B cell (primary cell): Measurements from ENCODE around the gene KDM3B. TPM values are rescaled to one million over a fixed set of nuclear protein-coding genes. Genes with fewer than 3 reads are reported as not detected.

ENCODE experiments used
- ATAC-seq: fragments of 200-7000 bp; cut with Tn5 transposase; one replicate; pipeline ENCODE4 v1.10.0; 2021; ENCODE audit warnings: low read depth, mild to moderate bottlenecking, moderate number of reproducible peaks, moderate library complexity
- CTCF ChIA-PET: fragments of 350-600 bp; sonication (Branson Sonifier 250); formaldehyde crosslinking; loops from one replicate; lab custom pipeline; 2021; ENCODE audit warnings: antibody characterized with exemption, inconsistent platforms; lab: Charles Lee
- POLR2A ChIA-PET: fragments of 350-600 bp; sonication (Branson Sonifier 250); formaldehyde crosslinking; loops from one replicate; lab custom pipeline; 2021; ENCODE audit warnings: antibody characterized with exemption; lab: Charles Lee
- DNase-seq: peaks from one replicate; pipeline ENCODE4 v3.0.0; 2013
- H2AFZ ChIP-seq: 2 replicates; pipeline ENCODE4 v1.6.1; 2012; ENCODE audit warnings: mild to moderate bottlenecking, low read depth, low read length; ENCODE audit not compliant: insufficient read depth, poor library complexity, severe bottlenecking
- H3K27ac ChIP-seq, 2 donors: 1 replicate in 1 of 2; 2 replicates in 1 of 2; pipeline ENCODE4 v1.5.1; 2012 to 2013; ENCODE audit warnings: low read length in 2 of 2, mild to moderate bottlenecking in 2 of 2, moderate library complexity in 1 of 2
- H3K27me3 ChIP-seq, 4 experiments: fragments of 200-600 bp in 1 of 4; sonication (generic) in 1 of 4; replicated peaks in 1 of 4; 1 replicate in 2 of 4; 2 replicates in 2 of 4; pipeline versions ENCODE4 v1.6.1 to v1.7.0; 2013 to 2016; ENCODE audit warnings: low read length in 3 of 4, mild to moderate bottlenecking in 2 of 4, mixed read lengths in 1 of 4, moderate library complexity in 1 of 4; ENCODE audit not compliant: insufficient read depth in 4 of 4, control insufficient read depth in 3 of 4; ENCODE audit errors: control extremely low read depth in 1 of 4
- H3K36me3 ChIP-seq, 2 experiments: replicated peaks in 1 of 2; 1 replicate in 1 of 2; 2 replicates in 1 of 2; pipeline versions ENCODE4 v1.6.1 to v1.7.1; 2013; ENCODE audit warnings: low read length in 1 of 2; ENCODE audit not compliant: insufficient read depth in 2 of 2, control insufficient read depth in 1 of 2; ENCODE audit errors: control extremely low read depth in 1 of 2, extremely low read depth in 1 of 2
- H3K4me1 ChIP-seq, 2 donors: fragments of 200-600 bp in 1 of 2; sonication (generic) in 1 of 2; 1 replicate in 1 of 2; 2 replicates in 1 of 2; pipeline versions ENCODE4 v1.5.1 to v1.6.1; 2013 to 2017; ENCODE audit warnings: low read length in 2 of 2; ENCODE audit not compliant: control insufficient read depth in 2 of 2, insufficient read depth in 2 of 2
- H3K4me2 ChIP-seq: replicated peaks from 2 replicates; pipeline ENCODE3; 2012; ENCODE audit warnings: mild to moderate bottlenecking, low read depth, low read length; ENCODE audit not compliant: poor library complexity, severe bottlenecking
- H3K4me3 ChIP-seq, 5 experiments: fragments of 200-600 bp in 1 of 5; sonication (generic) in 1 of 5; 1 replicate in 3 of 5; 2 replicates in 2 of 5; pipeline versions ENCODE4 v1.5.1 to v1.7.0; 2011 to 2016; ENCODE audit warnings: low read length in 4 of 5, mild to moderate bottlenecking in 4 of 5, low read depth in 2 of 5, control low read depth in 1 of 5, moderate library complexity in 1 of 5; ENCODE audit not compliant: insufficient read depth in 1 of 5; ENCODE audit errors: control extremely low read depth in 1 of 5, extremely low read depth in 1 of 5
- H3K79me2 ChIP-seq: fragments of 200-600 bp; sonication (generic); one replicate; pipeline ENCODE4 v1.6.0; 2016; ENCODE audit warnings: low read length; ENCODE audit not compliant: control insufficient read depth, insufficient read depth
- H3K9ac ChIP-seq: fragments of 200-600 bp; sonication (generic); 2 replicates; pipeline ENCODE4 v1.6.1; 2017; ENCODE audit warnings: mild to moderate bottlenecking, low read length, moderate library complexity
- H3K9me3 ChIP-seq, 3 donors: one replicate each; pipeline versions ENCODE4 v1.6.1 to v1.7.1; 2013; ENCODE audit warnings: low read length in 2 of 3; ENCODE audit not compliant: control insufficient read depth in 2 of 3, insufficient read depth in 1 of 3; ENCODE audit errors: control extremely low read depth in 1 of 3
- H4K20me1 ChIP-seq: 2 replicates; pipeline ENCODE4 v1.6.0; 2012; ENCODE audit warnings: mild to moderate bottlenecking, low read length; ENCODE audit not compliant: insufficient read depth, control insufficient read depth, poor library complexity, severe bottlenecking
- H3K27ac Mint-ChIP-seq: one replicate; pipeline ENCODE4 v1.8.0; 2021; ENCODE audit warnings: mixed read lengths
- H3K27me3 Mint-ChIP-seq: one replicate; pipeline ENCODE4 v1.8.0; 2021; ENCODE audit warnings: mixed read lengths
- H3K4me1 Mint-ChIP-seq: one replicate; pipeline ENCODE4 v1.8.0; 2021; ENCODE audit warnings: mixed read lengths
- H3K4me3 Mint-ChIP-seq: one replicate; pipeline ENCODE4 v1.8.0; 2021; ENCODE audit warnings: mixed read lengths
- H3K9me3 Mint-ChIP-seq: one replicate; pipeline ENCODE4 v1.8.0; 2022; ENCODE audit warnings: mixed read lengths; ENCODE audit not compliant: insufficient read depth
- EZH2 ChIP-seq: IDR thresholded peaks from 2 replicates; pipeline ENCODE4 v1.6.1; 2012; ENCODE audit warnings: borderline replicate concordance, low read depth, mild to moderate bottlenecking, moderate library complexity, low read length; ENCODE audit not compliant: insufficient read depth, poor library complexity, severe bottlenecking
- WGBS: methylation state at CpG from one replicate; pipeline ENCODE4 v1.1.5; 2013; ENCODE audit warnings: missing lambda C conversion rate; ENCODE audit not compliant: insufficient coverage; 5-methylcytosine and 5-hydroxymethylcytosine counted together
- intact Hi-C: fragments of 100-400 bp; cut with micrococcal nuclease; formaldehyde crosslinking; loops from one replicate; pipeline ENCODE4 v1.10.0; 2022
- polyA plus RNA-seq: library from polyadenylated mRNA; depleted of rRNA; stranded (reverse); fragments of >200 nt; gene quantifications from 2 replicates; pipeline ENCODE4 v1.2.3, GENCODE V29; 2012
- total RNA-seq, 2 donors: library from RNA; stranded (reverse); fragments of 120-200 nt in 1 of 2; gene quantifications; 1 replicate in 1 of 2; 2 replicates in 1 of 2; pipeline versions ENCODE4 v1.2.3 to v1.2.4, GENCODE V29; 2013 to 2022
- TF ChIP-seq, protein P1 (sequence below): fragments of 200-600 bp; IDR thresholded peaks from one replicate; pipeline ENCODE4 v1.8.0; 2022; ENCODE audit warnings: antibody characterized with exemption, mild to moderate bottlenecking

KDM3B gene
- total and polyA plus RNA-seq, 2 donors (not counting 1 experiment from before 2014, with no cell fraction given) = 41.8 to 99.9 TPM

DNA sequence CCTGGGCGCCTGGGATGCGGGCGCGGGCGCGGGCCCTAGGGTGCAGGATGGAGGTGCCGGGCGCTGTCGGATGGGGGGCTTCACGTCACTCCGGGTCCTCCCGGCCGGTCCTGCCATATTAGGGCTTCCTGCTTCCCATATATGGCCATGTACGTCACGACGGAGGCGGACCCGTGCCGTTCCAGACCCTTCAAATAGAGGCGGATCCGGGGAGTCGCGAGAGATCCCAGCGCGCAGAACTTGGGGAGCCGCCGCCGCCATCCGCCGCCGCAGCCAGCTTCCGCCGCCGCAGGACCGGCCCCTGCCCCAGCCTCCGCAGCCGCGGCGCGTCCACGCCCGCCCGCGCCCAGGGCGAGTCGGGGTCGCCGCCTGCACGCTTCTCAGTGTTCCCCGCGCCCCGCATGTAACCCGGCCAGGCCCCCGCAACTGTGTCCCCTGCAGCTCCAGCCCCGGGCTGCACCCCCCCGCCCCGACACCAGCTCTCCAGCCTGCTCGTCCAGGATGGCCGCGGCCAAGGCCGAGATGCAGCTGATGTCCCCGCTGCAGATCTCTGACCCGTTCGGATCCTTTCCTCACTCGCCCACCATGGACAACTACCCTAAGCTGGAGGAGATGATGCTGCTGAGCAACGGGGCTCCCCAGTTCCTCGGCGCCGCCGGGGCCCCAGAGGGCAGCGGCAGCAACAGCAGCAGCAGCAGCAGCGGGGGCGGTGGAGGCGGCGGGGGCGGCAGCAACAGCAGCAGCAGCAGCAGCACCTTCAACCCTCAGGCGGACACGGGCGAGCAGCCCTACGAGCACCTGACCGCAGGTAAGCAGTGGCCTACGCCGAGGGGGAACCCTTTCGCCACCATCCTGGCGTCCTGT, 113.0 kb downstream of the KDM3B start, which contains the start of gene EGR1:
EGR1 (plus strand) TSS at position 219 of the 864 bp plus-strand sequence; CDS start at position 502, 283 bp downstream.
- Mint-ChIP-seq H3K27ac (peak within 1 kb of the TSS; percentile 81), H3K4me3 (peak within 1 kb of the TSS; percentile 94), H3K4me1 (peaks cover 40% of the 10 kb centered on the region), H3K27me3 (no peaks in the 10 kb centered on the region), H3K9me3 (no peaks in the 10 kb centered on the region)
- Histone ChIP-seq H3K9ac (peak within 1 kb of the TSS; percentile 91), H3K9me3 (no peaks in the 10 kb centered on the region), H3K4me2 (peak within 1 kb of the TSS; percentile 100), H3K27ac (peak within 1 kb of the TSS; percentile 89 to 98), H3K36me3 (peaks cover 0 to 2% of the 10 kb centered on the region in 2 experiments), H2AFZ (peak within 1 kb of the TSS; percentile 87), H3K4me1 (peaks cover 16 to 29% of the 10 kb centered on the region in 2 donors), H3K4me3 (peak within 1 kb of the TSS; percentile 57 to 98 (median 67)), H4K20me1 (peaks cover 25% of the 10 kb centered on the region), H3K79me2 (peaks cover 3% of the 10 kb centered on the region), H3K27me3 (no peaks in the 10 kb centered on the region)
- ChIA-PET CTCF (interaction anchor here (1.1 to 9.3 kb wide), 6 partner anchors 10 to 38 kb away, joined by 4 to 65 read pairs (median 6); no protein-coding TSS in a partner anchor), POLR2A (interaction anchor here (1.0 to 1.9 kb wide), 4 partner anchors 25 to 112 kb away, joined by 5 to 7 read pairs (median 6); partner anchors contain the start of genes ETF1, HSPA9 and KDM3B)
- no peak for TF ChIP-seq EZH2
- TF ChIP-seq, protein P1, sequence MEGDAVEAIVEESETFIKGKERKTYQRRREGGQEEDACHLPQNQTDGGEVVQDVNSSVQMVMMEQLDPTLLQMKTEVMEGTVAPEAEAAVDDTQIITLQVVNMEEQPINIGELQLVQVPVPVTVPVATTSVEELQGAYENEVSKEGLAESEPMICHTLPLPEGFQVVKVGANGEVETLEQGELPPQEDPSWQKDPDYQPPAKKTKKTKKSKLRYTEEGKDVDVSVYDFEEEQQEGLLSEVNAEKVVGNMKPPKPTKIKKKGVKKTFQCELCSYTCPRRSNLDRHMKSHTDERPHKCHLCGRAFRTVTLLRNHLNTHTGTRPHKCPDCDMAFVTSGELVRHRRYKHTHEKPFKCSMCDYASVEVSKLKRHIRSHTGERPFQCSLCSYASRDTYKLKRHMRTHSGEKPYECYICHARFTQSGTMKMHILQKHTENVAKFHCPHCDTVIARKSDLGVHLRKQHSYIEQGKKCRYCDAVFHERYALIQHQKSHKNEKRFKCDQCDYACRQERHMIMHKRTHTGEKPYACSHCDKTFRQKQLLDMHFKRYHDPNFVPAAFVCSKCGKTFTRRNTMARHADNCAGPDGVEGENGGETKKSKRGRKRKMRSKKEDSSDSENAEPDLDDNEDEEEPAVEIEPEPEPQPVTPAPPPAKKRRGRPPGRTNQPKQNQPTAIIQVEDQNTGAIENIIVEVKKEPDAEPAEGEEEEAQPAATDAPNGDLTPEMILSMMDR = peak; percentile 43
- DNase-seq (peak; percentile 98), ATAC-seq (peak; percentile 55)
- intact Hi-C loops = loop anchor here (1.0 to 10.0 kb wide), 6 partner anchors 27 to 939 kb away; partner anchors contain the start of genes CDC23, ETF1, HSPA9 and REEP2
- WGBS = under 1% methylated on average over 85 of the region's 85 CpGs
